ENCODE data around the gene RPS24.
"Not testable (repeated sequence)": the region's sequence is repeated elsewhere in the genome, so short reads cannot be mapped to it uniquely, and the experiment has no call there.

The RPS24 gene

DNA sequence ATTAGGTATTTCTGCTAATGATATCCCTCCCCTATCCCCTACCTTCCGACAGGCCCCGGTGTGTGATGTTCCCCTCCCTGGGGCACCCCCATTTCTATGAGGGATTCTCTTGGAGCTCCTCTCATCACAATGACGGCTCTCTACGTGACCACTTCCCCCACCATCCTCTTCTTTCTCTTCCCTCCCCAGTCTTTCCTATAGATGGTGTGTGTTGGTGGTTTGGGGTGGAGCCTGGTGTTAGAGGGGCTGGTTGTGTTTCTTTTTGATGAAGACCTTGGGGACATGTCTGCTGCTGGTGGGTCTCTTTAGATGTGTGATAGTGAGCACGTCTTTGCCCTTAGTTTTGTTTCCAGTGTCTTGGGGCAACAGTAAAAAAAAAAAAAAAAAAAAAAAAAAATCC lies 28.6 kb downstream of the RPS24 start:
- DNase-seq (ENCODE audit: low read depth) = no peak
- TF ChIP-seq, protein P1, sequence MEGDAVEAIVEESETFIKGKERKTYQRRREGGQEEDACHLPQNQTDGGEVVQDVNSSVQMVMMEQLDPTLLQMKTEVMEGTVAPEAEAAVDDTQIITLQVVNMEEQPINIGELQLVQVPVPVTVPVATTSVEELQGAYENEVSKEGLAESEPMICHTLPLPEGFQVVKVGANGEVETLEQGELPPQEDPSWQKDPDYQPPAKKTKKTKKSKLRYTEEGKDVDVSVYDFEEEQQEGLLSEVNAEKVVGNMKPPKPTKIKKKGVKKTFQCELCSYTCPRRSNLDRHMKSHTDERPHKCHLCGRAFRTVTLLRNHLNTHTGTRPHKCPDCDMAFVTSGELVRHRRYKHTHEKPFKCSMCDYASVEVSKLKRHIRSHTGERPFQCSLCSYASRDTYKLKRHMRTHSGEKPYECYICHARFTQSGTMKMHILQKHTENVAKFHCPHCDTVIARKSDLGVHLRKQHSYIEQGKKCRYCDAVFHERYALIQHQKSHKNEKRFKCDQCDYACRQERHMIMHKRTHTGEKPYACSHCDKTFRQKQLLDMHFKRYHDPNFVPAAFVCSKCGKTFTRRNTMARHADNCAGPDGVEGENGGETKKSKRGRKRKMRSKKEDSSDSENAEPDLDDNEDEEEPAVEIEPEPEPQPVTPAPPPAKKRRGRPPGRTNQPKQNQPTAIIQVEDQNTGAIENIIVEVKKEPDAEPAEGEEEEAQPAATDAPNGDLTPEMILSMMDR (IDR thresholded peaks at IDR 0.05; ENCODE audit: low read depth, low read length, missing control alignments) = no peak
- no peak overlapping the region for H3K4me3 ChIP-seq (ENCODE audit: low read depth, low read length)
- in situ Hi-C loops (cut with HindIII; ENCODE audit: low sequenced_read_pairs) = no loop called here

DNA sequence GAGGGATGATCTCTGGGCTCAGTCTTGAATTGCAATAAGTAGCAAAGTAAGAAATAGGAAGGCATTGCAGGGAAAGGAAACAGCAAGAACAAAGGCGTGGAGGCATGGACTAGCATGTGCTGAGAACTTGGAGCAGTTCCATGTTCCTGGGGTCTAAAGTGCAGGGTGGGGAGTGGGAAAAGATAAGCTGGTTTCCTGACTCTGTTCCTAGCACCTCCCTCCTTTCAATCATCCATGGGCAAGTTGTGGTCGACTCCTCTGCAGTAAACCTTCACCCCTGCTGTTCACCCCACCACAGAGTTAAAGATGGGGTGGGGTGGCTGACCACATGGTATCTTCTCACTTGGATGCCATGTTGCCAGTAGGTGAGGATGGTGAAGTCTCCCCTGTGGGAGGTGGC lies 29.6 kb downstream of the RPS24 start:
- no peak overlapping the region for H3K4me3 ChIP-seq (ENCODE audit: low read depth, low read length)
- TF ChIP-seq, protein P1 (IDR thresholded peaks at IDR 0.05; ENCODE audit: low read depth, low read length, missing control alignments) = no peak
- no peak for DNase-seq (ENCODE audit: low read depth)
- in situ Hi-C loops (cut with HindIII; ENCODE audit: low sequenced_read_pairs) = no loop called here

DNA sequence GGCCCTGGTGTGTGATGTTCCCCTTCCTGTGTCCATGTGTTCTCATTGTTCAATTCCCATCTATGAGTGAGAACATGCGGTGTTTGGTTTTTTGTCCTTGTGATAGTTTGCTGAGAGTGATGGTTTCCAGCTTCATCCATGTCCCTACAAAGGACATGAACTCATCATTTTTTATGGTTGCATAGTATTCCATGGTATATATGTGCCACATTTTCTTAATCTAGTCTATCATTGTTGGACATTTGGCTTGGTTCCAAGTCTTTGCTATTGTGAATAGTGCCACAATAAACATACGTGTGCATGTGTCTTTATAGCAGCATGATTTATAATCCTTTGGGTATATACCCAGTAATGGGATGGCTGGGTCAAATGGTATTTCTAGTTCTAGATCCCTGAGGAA lies 31.3 kb downstream of the RPS24 start:
- DNase-seq (ENCODE audit: low read depth); H3K4me3 ChIP-seq (ENCODE audit: low read depth, low read length); in situ Hi-C loops (cut with HindIII; ENCODE audit: low sequenced_read_pairs): not testable (repeated sequence)

DNA sequence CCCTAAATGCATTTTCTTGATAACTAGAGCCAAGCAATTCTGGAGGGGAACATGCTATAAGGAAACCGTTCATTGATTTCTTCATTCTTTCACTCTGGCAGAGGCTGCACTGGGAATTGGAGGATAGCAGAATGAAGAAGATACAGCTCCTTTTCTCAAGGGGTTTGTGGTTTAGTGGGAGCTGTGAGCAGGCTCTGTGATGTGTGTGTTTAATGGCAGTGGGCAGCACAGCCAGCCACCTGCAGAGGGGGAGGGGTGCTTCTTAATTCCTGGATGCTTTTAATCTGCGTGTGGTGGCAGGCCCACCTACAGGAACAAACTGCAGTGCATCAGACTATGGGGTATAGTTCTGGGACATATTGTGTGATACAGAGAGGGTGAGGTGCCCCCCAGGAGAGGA lies 31.9 kb downstream of the RPS24 start:
- TF ChIP-seq, protein P1 (IDR thresholded peaks at IDR 0.05; ENCODE audit: low read depth, low read length, missing control alignments) = no peak
- DNase-seq (ENCODE audit: low read depth) = no peak
- H3K4me3 ChIP-seq (ENCODE audit: low read depth, low read length) = no peak overlapping the region
- in situ Hi-C loops (cut with HindIII; ENCODE audit: low sequenced_read_pairs) = no loop called here

DNA sequence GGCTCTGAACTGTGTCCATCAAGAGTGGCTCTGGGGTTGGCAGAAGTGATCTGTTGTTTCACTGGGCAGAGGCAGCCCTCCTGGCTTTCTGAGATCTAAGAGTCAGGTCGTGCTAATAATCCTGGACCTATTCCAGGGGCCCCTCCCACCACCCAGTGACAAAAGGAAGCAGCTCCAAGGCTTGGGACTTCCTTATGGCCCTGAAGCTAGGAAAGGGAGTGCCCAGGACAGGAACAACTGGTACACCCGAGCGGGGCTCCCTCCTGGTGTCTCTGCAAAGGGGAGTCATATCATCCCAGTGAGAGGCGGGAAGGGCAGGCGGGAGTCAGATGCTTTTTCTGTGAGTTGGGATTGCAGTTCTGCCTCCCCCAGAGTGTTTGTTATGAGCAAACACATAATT lies 32.3 kb downstream of the RPS24 start:
- H3K4me3 ChIP-seq (ENCODE audit: low read depth, low read length) = no peak overlapping the region
- in situ Hi-C loops (cut with HindIII; ENCODE audit: low sequenced_read_pairs) = no loop called here
- no peak for DNase-seq (ENCODE audit: low read depth)
- TF ChIP-seq, protein P1 (IDR thresholded peaks at IDR 0.05; ENCODE audit: low read depth, low read length, missing control alignments) = no peak

DNA sequence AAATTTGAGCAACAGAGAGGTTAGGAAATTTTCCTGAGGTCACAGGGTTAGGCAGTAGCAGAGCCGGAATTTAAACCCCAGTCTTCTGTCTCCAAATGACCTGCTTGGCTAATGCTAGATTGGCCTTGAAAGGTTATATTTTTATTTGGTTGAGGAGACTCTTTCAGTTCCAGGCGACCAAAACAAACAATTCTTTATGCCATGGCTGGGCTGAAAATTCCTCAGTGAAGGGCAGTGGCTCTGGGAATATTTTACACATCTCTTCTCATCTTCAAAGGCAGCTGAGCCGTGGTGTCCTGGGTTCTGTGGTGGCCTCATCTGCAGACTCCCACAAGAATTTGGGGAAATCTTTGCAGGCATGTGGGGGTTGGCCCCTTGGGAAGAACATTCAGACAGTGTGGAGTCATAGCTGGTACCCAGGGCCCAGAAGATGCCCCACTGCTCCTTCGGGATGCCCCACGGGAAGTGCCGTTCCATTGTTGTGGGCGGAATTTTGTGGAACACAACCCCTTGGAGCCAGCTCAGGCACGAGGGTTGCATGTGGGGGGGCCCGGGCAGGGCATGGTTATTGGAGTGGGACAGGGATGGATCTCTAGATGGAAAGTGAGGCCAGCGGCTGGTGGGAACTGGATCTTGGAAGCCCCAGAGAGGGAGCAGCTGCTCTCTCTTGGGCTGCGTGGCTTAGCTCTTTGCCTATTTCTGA lies 33.2 kb downstream of the RPS24 start:
- DNase-seq (ENCODE audit: low read depth) = no peak
- TF ChIP-seq, protein P1 (IDR thresholded peaks at IDR 0.05; ENCODE audit: low read depth, low read length, missing control alignments) = no peak
- no peak overlapping the region for H3K4me3 ChIP-seq (ENCODE audit: low read depth, low read length)
- in situ Hi-C loops (cut with HindIII; ENCODE audit: low sequenced_read_pairs) = no loop called here

DNA sequence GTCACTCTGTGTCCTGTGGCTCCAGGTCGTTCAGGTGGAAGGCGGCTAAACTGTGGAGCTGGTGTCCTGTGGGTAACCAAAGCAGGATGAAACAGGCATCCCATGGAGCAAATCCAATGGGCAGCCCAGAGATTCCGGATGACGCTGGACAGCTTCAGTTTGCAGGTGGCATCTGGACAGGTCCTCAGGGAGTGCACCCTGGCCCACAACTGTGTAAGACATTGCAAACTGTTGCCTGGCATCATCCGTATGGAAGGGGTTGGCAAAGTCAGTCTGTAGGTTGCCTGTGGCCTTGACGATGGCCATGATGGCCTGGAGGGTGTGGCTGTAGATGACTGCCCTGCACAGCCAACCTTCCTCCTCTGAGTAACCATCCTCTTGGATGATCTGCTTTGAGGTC lies 35.5 kb downstream of the RPS24 start:
- in situ Hi-C loops (cut with HindIII; ENCODE audit: low sequenced_read_pairs) = no loop called here
- TF ChIP-seq, protein P1 (IDR thresholded peaks at IDR 0.05; ENCODE audit: low read depth, low read length, missing control alignments) = no peak
- DNase-seq (ENCODE audit: low read depth) = no peak
- H3K4me3 ChIP-seq (ENCODE audit: low read depth, low read length) = no peak overlapping the region

DNA sequence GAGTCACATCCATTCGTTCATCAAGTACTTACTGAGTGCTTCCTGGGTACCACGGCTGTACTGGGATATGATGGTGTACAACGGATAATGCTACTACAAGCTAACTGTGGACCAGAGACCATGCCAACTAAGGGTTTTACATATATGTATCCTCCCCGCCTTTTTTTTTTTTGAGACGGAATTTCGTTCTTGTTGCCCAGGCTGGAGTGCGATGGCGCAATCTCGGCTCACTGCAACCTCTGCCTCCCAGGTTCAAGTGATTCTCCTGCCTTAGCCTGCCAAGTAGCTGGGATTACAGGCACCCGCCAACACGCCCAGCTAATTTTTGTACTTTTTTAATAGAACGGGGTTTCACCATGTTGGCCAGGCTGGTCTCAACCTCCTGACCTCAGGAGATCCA lies 36.4 kb downstream of the RPS24 start:
- DNase-seq (ENCODE audit: low read depth); H3K4me3 ChIP-seq (ENCODE audit: low read depth, low read length); in situ Hi-C loops (cut with HindIII; ENCODE audit: low sequenced_read_pairs): not testable (repeated sequence)
